H1 (cell line): Measurements from ENCODE around the gene MAPKAP1.

Experiments used
- ATF2 ChIP-seq: IDR thresholded peaks from 2 replicates; pipeline ENCODE4 v1.6.1; 2012; ENCODE audit warnings: low read length, inconsistent platforms
- E2F6 ChIP-seq: IDR thresholded peaks from 2 replicates; pipeline ENCODE4 v1.6.1; 2012; ENCODE audit warnings: inconsistent platforms
- HDAC2 ChIP-seq, 2 experiments: fragments of 300-600 bp in 1 of 2; sonication (generic) in 1 of 2; IDR thresholded peaks; 2 replicates each; pipeline ENCODE4 v1.6.1; 2011 to 2012; ENCODE audit warnings: low read depth in 2 of 2, low read length in 2 of 2, mild to moderate bottlenecking in 2 of 2, moderate library complexity in 2 of 2, borderline replicate concordance in 1 of 2, inconsistent platforms in 1 of 2
- MAX ChIP-seq: IDR thresholded peaks from 2 replicates; pipeline ENCODE4 v1.6.1; 2012; ENCODE audit warnings: inconsistent platforms
- POLR2A ChIP-seq, 2 experiments: IDR thresholded peaks; 1 replicate in 1 of 2; 2 replicates in 1 of 2; pipeline ENCODE4 v1.6.1; 2011; ENCODE audit warnings: low read depth in 2 of 2, low read length in 2 of 2, mild to moderate bottlenecking in 2 of 2; ENCODE audit errors: control extremely low read depth in 1 of 2

- TF ChIP-seq POLR2A (IDR thresholded peaks at IDR 0.05; ENCODE audit: control extremely low read depth in 1 of 2, low read depth in 2 of 2, low read length in 2 of 2) (no peak), ATF2 (no peak), E2F6 (no peak), HDAC2 (IDR thresholded peaks at IDR 0.05; ENCODE audit: borderline replicate concordance in 1 of 2, low read depth in 2 of 2, low read length in 2 of 2) (no peak), MAX (no peak)
Measured at GRCh38 chr9:125429476-125430160, 277.4 kb downstream of the MAPKAP1 start.
